Stimulated activated CD4-positive, alpha-beta T cell treated with anti-CD3 and anti-CD28 coated beads, Interleukin-2, amount 100 ng/mL, for 4 hours (primary cell): ENCODE data around the gene PCBP3.
"Not testable (repeated sequence)": the region's sequence is repeated elsewhere in the genome, so short reads cannot be mapped to it uniquely, and the experiment has no call there.

ENCODE experiments used
- DNase-seq: peaks from one replicate; pipeline ENCODE4 v3.0.0-alpha.2; 2020; ENCODE audit warnings: low read depth

The PCBP3 gene

DNA sequence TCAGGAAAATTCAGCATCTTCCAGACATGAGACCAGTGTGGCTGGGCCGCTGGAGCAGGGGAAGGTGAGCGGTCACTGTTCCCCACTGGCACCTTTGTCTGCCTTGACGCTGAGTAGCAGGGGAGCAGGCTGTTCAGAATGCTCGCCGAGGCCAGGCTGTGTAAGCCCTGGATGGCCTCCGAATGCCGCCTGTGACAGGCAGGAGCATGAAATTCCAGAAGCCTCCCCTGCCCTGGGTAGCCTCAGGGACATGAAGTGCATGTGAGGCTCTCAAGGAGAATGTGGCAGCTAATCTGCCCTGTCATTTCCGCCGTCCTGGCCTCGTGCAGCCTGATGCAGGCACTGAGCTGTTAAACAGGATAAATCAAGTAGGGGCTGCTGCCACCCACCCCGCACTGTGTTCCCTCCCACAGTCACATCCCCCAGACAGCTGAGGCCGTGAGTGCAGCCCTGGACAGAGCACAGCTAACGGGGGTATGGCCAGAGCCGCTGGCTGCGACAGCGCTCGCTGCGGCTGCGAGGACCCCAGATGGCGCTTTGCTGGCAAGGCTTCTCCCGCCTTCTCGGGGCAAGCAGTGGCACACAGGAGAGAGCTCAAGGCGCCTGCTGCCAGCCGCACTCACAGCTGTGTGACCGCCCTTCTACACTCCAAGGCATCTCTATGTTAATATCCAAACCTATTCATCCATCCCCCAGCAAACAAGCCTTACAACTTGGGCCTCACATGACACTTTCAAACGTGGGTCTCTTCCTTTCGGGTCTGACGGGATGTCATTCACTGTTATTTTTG, 233.1 kb downstream of the PCBP3 start:
- DNase-seq = no peak

DNA sequence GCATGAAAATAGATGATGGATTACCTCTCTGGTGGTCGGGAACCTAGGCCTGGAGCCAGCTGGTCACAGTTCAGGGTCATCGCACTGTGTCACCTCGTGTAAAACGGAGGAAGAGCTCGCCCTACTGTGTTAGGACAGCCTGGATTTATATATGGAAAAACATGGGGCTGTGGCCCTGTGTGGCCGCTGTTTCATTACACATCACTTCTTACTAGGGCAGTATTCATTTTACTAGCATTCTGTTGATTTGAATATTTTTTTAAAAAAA, 233.6 kb downstream of the PCBP3 start:
- DNase-seq = no peak

GRCh38 chr21:45877821-45878469, 234.4 kb downstream of the PCBP3 start:
- DNase-seq = no peak

DNA sequence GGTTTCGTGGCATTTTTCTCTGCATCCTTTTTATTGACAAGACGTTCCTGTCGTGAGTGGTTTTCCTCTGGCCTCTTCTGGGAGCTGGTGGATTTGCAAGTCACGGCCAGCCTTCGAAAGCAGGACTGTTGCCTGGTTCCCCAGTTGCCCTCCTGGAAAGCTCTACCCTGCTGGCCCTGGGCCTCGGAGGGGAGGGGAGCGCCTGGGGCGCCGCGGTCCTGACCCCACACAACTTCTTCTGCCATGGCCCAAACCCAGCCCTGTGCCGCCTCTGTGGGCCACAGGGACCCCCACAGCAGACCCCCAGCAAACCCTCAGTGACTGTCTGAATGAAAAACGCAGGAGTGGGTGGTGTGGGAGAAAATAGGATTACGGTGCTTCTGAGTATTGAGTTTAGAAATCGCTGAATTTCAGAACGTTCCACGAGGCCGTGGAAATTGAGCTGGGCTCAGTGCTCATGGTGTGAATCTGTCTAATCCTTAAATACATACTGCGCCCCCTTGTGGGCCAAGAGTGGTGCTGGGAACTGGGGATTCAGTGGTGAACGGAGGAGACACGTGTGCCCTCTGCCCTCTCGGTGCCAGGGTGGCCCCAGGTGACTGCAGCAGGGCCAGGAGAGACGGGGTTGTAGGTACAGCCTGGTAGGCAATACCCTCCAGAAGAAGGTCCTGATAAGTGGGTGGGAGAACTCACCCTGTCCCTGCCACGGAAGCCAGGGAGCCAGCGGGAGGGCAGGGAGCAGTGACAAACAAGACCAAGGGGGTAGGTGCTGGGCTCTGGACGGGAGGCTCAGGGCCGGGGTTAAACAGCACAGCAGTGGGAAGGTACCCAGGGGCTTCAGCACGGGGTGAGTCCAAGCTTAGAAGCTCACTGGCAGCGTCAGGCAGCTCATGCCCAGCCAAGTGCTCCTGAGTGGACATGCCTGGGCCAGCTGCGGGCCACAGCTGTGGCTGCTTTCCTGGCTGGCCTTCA, 236.9 kb downstream of the PCBP3 start:
- peak; percentile 58 for DNase-seq

GRCh38 chr21:45882645-45883044, 239.1 kb downstream of the PCBP3 start:
- DNase-seq = no peak

GRCh38 chr21:45883090-45883489, 239.6 kb downstream of the PCBP3 start:
- no peak for DNase-seq

DNA sequence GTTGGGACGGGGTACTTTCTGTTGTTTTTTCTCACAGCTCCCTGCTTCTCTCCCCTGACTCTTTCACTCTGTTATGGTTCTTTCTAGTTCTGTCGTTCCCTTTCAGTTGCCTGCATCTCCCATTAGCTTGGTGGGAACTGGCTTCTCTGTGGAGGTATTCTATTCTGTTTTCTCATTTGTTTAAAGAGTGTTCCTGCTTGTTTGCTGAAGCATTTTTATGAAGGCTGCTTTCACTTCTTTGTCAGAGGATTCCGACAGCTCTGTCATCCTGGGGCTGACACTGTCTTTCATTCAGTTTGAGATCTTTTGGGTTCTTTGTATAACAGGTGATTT, 242.0 kb downstream of the PCBP3 start:
- no peak for DNase-seq

- not testable (repeated sequence) for DNase-seq
Observed at GRCh38 chr21:45885930-45886601, 242.5 kb downstream of the PCBP3 start.

DNA sequence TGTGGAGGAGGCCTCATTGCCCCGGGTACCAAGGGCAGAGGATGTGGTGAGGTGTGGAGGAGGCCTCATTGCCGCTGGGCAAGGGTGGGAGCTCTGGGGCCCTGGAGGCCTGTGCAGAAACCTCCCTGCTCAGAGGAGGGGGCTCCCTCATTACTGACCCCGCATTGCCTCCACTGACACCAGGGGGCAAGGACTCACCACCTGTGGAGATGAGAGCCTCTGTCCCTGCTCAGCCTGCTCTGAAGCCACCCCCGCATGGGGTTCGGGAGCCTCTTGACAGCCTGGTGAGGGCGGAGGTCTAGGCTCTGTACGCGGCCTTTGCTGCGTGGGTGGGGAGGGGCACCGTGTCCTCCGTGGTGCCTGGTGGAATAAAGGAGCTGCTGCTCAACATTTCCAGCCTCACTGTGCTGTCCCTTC, 243.1 kb downstream of the PCBP3 start:
- DNase-seq = peak; percentile 16

GRCh38 chr21:45887120-45887611, 243.6 kb downstream of the PCBP3 start:
- no peak for DNase-seq

DNA sequence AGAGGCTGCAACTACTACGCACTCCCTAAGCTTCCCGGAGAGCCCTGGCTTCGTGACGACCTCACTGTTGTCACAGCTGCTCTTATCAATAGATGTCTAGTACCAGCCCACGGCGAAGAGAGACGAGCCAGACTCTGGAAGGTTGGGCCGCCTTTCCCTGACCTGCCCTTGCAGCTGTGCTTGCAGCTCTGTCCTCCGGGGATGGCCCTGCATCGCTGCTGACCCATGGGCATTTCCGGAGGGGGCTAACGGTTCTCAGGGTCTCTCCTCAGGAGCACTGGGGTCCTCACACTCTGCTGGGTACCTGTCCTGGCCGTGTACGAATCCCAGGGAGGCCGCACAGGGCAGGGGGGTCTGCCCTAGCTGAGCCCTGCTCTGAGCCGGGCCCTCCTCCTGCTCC, 244.3 kb downstream of the PCBP3 start:
- DNase-seq = no peak

- DNase-seq = no peak
Observed at GRCh38 chr21:45888386-45889009, 245.0 kb downstream of the PCBP3 start.

GRCh38 chr21:45889256-45889655, 245.7 kb downstream of the PCBP3 start:
- no peak for DNase-seq

- no peak for DNase-seq
Observed at GRCh38 chr21:45889961-45890360, 246.4 kb downstream of the PCBP3 start.

DNA sequence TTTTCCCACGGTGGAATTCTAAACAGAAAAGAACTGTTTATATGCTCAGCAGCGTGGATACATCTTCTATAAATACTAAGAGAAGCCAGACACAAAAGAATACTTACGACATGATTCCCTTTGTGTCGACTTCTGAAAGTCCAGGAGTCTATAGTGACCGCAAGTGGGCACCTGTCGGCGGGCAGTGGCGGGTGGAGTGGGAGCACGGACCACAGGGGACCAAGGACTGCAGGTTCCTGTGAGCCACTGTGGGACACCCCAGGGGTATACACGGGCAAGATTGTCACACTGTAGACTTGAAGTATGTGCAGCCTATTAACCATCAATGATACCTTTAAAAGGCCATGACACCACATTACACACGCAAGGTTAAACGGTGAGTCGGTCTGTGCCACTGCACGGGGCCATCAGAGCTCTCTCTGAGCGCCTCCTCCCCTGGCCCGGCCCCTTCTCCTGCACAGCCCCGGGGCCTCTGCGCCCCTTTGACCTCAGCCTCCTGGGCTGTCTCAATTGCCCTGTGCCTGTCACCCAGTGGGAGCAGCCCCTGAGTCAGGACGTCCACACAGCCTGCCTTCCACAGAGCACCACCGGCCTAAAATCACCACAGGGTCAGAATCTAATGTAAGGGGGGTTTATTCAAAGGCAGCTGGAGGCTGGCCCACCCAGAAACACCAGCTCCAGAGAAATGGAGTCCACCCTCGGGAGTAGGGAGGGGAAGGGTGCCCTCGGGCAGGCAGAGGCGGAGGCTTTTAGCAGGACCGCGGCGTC, 248.0 kb downstream of the PCBP3 start:
- DNase-seq = no peak

DNA sequence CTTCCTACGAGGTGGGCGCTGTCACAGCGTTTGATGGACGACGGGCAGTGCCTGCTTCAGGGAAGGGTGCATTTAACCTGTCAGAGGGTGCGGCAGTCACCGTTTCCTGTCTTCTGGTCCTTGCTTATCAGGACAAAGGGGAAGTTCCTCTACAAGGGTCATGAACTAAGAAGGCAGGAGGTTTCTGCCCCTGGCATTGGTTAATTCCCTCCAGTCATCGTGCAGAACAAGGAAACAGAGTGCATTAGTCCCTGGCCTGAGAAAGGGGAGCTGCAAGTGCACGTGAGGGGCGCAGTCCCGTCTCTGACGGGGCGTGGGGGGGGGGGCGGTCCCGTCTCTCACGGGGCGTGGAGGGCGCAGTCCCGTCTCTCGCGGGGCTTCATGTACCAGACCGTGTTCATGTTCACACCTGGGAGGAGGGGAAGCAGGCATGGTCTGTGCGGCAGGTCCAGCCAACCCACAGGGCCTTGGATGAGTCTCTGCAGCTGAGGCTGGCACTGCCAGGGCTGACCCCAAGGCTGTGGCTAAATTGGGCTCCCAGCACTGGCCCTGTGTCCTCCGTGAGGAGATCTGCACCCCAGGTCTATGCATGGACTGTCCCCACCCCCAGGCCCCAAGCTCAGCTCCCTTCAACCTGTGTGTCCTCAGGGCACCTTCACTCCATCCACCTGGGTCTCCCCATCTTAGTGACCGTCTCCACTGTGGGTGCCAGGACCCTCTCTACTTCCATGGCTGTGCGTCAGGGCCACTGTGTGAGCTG, 248.8 kb downstream of the PCBP3 start:
- no peak for DNase-seq

- DNase-seq = no peak
Observed at GRCh38 chr21:45892916-45893739, 249.6 kb downstream of the PCBP3 start.

GRCh38 chr21:45893740-45894449, 250.4 kb downstream of the PCBP3 start:
- no peak for DNase-seq

- no peak for DNase-seq
Observed at GRCh38 chr21:45894450-45894825, 250.9 kb downstream of the PCBP3 start.
